Lung (tissue), 12 donors: Measurements from ENCODE around the gene NPAT. TPM values are rescaled to one million over a fixed set of nuclear protein-coding genes. Genes with fewer than 3 reads are reported as not detected.

Experiments used
- ATAC-seq: fragments of 200-7000 bp; cut with Tn5 transposase; one replicate; pipeline ENCODE4 v1.9.1; 2020; ENCODE audit warnings: moderate number of reproducible peaks; ENCODE audit not compliant: insufficient read depth, low FRiP score
- DNase-seq, 3 donors: peaks; one replicate each; pipeline ENCODE4 v3.0.0-alpha.2; 2013 to 2017
- H3K27ac ChIP-seq, 2 donors: one replicate each; pipeline ENCODE4 v1.5.1; 2013; ENCODE audit warnings: mild to moderate bottlenecking in 2 of 2, moderate library complexity in 2 of 2, control low read depth in 1 of 2, inconsistent platforms in 1 of 2, low read depth in 1 of 2, low read length in 1 of 2
- H3K27me3 ChIP-seq, 3 donors: one replicate each; pipeline ENCODE4 v1.5.1; 2013; ENCODE audit warnings: low read length in 2 of 3; ENCODE audit not compliant: control insufficient read depth in 3 of 3, insufficient read depth in 3 of 3
- H3K36me3 ChIP-seq, 4 donors: one replicate each; pipeline ENCODE4 v1.5.1; 2013; ENCODE audit warnings: low read length in 4 of 4, mild to moderate bottlenecking in 1 of 4, moderate library complexity in 1 of 4; ENCODE audit not compliant: control insufficient read depth in 4 of 4, insufficient read depth in 4 of 4
- H3K4me1 ChIP-seq, 5 donors: one replicate each; pipeline ENCODE4 v1.5.1; 2013; ENCODE audit warnings: low read length in 5 of 5, mild to moderate bottlenecking in 2 of 5, moderate library complexity in 1 of 5; ENCODE audit not compliant: control insufficient read depth in 5 of 5, insufficient read depth in 5 of 5
- H3K4me3 ChIP-seq: one replicate; pipeline ENCODE4 v1.5.1; 2013; ENCODE audit warnings: mild to moderate bottlenecking, control low read depth, moderate library complexity
- H3K9ac ChIP-seq, 2 donors: one replicate each; pipeline ENCODE4 v1.5.1; 2013; ENCODE audit warnings: low read length in 2 of 2, control low read depth in 1 of 2; ENCODE audit not compliant: insufficient read depth in 1 of 2
- H3K9me3 ChIP-seq, 4 donors: one replicate each; pipeline ENCODE4 v1.5.1; 2013; ENCODE audit warnings: low read length in 3 of 4, mild to moderate bottlenecking in 1 of 4, moderate library complexity in 1 of 4; ENCODE audit not compliant: control insufficient read depth in 4 of 4, insufficient read depth in 3 of 4
- CTCF ChIP-seq: IDR thresholded peaks from 2 replicates; pipeline ENCODE4 v1.5.1; 2012; ENCODE audit warnings: mild to moderate bottlenecking; ENCODE audit errors: control extremely low read depth, extremely low read depth
- WGBS, 2 donors: extraction: QIAGEN DNeasy Blood & Tissue Kit; methylation state at CpG; one replicate each; pipeline ENCODE4 v1.1.7; 2013; 5-methylcytosine and 5-hydroxymethylcytosine counted together
- polyA plus RNA-seq, 2 donors: library from polyadenylated mRNA; stranded (reverse); fragments of 200-250 nt; gene quantifications; one replicate each; pipeline ENCODE4 v1.2.1, GENCODE V29; 2013
- total RNA-seq, 2 donors: library from RNA; depleted of rRNA in 1 of 2; stranded (reverse); fragments of >200 nt in 1 of 2; gene quantifications; one replicate each; pipeline ENCODE4 v1.2.1, GENCODE V29; 2014 to 2021
- donor health status: control.
- donor health status: control.
- donor health status: Bipolar disorder and iron deficiency.
- donor health status: healthy.
- donor health status: DM: yes; HTN: yes; CAD: no.

NPAT gene
- total and polyA plus RNA-seq, 4 donors: 2.4 to 26.2 (median 7.5) TPM

GRCh38 chr11:108246885-108247284 lies 24.4 kb upstream of the NPAT start:
- H3K9ac ChIP-seq: no peak overlapping the region
- no peak for ATAC-seq
- no peak for TF ChIP-seq CTCF
- no peak for DNase-seq
- no peaks in the 10 kb centered on the region for H3K27me3 ChIP-seq
- H3K9me3 ChIP-seq: no peaks in the 10 kb centered on the region
- H3K4me3 ChIP-seq: no peak overlapping the region
- H3K4me1 ChIP-seq: no peaks in the 10 kb centered on the region
- peaks cover 6 to 20% (median 16%) of the 10 kb centered on the region in 4 donors for H3K36me3 ChIP-seq
- no peak overlapping the region for H3K27ac ChIP-seq
- WGBS, 2 donors: 69 to 81% methylated on average over 2 of the region's 2 CpGs

- TF ChIP-seq CTCF: no peak
- Histone ChIP-seq H3K9ac (no peak overlapping the region), H3K27ac (no peak overlapping the region), H3K27me3 (no peaks in the 10 kb centered on the region), H3K4me3 (no peak overlapping the region), H3K9me3 (no peaks in the 10 kb centered on the region), H3K36me3 (peaks cover 6 to 20% (median 14%) of the 10 kb centered on the region in 4 donors), H3K4me1 (no peaks in the 10 kb centered on the region)
- DNase-seq (no peak), ATAC-seq (no peak)
- WGBS, 2 donors: 78 to 98% methylated on average over 3 of the region's 3 CpGs
These were observed 23.9 kb upstream of the NPAT start for GRCh38 chr11:108246308-108246707.

DNA sequence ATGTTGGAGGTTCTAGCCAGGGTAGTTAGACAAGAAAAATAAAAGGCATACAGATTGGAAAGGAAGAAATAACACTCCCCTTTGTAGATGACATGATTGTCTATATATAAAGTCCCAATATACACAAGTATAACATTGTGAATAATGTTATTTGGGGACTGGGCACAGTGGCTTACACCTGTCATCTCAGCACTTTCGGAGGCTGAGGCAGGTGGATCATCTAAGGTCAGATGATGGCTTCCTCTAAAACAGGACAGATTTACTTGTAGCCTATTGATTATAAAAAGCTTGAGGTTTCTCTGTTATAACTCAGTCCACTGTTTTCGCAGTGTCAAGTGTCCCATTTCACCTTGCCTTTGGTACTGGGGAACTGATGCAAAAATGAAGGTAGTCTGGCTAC lies 20.0 kb upstream of the NPAT start:
- H3K4me1 ChIP-seq: no peaks in the 10 kb centered on the region
- H3K27me3 ChIP-seq: no peaks in the 10 kb centered on the region
- H3K9me3 ChIP-seq: no peaks in the 10 kb centered on the region
- DNase-seq (no peak), ATAC-seq (no peak)
- 97 to 98% methylated on average over 2 of the region's 2 CpGs for WGBS, 2 donors
- no peak overlapping the region for H3K4me3 ChIP-seq
- no peak for TF ChIP-seq CTCF
- peaks cover 0 to 10% (median 5%) of the 10 kb centered on the region in 4 donors for H3K36me3 ChIP-seq
- no peak overlapping the region for H3K9ac ChIP-seq
- no peak overlapping the region for H3K27ac ChIP-seq
